HG02588 (cell line): ENCODE data around the gene DUXB.

Experiments
- ATAC-seq: cut with Tn5 transposase; IDR thresholded peaks from one replicate; pipeline ENCODE4 v1.9.1; 2021; ENCODE audit warnings: mild to moderate bottlenecking, moderate library complexity; ENCODE audit not compliant: unreplicated experiment

Gene DUXB

DNA sequence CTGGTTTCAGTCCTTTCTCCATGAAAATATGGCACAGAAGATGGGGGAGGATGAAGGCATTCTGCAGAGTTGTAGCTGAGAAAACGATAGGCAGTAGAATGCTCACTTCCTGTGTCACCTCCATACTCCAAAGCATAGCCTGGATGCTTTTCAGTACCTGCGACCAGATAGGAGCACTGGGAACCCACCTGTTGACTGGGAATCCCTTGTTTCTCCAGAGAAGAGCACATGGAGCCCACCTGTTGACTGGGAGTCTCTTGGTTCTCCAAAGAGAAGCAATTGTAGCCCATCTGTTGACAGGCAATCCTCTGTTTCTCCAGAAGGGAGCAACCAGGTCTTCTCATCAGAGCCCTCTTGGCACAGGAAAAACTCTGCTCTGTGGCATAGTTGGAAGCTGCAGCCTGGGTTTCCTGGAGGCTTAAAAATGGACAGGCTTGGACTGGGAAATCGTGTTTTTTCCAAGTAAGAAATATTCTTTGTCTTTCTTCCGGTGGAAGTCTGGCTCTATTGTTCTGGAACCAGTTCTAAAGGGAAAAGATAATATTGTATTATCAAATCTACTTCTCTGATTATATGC is 40.4 kb downstream of the DUXB start:
- no peak for ATAC-seq

DNA sequence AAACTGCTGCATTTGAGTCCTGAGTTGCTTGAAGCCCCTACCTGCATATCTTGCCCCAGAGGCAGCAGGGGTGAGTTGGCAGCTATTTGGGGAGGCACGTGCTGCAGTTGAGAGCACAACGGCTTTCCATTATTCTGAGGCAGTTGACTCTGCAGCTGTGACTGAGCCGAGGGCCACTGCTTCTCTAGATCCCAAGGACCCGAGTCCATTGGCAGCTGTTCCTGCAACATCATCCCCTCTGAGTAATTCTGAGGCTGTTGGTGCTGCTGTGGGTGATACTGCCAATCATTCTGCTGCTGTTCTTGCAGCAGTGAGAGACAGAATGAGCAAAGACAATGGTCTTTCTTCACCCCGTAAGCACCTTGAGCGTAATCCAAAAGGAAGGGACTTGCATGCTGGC is 40.9 kb downstream of the DUXB start:
- no peak for ATAC-seq

- no peak for ATAC-seq
These were observed 43.1 kb downstream of the DUXB start for GRCh38 chr16:75658175-75658574.

- ATAC-seq: no peak
These were observed 47.3 kb downstream of the DUXB start for GRCh38 chr16:75653922-75654321.

DNA sequence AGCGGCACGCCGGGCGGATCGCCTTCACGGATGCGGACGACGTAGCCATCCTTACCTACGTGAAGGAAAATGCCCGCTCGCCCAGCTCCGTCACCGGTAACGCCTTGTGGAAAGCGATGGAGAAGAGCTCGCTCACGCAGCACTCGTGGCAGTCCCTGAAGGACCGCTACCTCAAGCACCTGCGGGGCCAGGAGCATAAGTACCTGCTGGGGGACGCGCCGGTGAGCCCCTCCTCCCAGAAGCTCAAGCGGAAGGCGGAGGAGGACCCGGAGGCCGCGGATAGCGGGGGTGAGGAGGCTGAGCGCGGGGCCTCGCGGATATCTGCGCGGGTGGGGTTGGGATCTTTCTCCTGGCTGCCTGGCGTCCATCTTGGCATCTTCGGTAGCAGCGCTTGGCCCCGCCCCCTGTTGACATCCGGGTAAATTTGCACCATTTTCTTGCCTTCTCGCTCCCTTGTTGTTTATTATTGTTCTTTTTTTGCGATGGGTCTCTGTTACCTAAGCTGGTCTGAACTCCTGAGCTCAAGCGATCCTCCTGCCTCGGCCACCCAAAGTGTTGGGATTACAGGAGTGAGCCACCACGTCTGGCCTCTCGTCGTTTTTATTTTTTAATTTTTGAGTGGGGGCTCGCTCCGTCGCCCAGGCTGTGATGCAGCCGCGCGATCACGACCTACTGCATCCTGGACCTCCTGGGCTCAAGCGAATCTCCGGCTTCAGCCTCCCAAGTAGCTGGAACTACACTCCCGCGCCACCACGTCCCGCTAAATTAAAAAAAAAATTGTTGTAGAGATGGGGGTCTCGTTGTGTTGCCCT is 52.8 kb downstream of the DUXB start:
- ATAC-seq: peak; percentile 29

DNA sequence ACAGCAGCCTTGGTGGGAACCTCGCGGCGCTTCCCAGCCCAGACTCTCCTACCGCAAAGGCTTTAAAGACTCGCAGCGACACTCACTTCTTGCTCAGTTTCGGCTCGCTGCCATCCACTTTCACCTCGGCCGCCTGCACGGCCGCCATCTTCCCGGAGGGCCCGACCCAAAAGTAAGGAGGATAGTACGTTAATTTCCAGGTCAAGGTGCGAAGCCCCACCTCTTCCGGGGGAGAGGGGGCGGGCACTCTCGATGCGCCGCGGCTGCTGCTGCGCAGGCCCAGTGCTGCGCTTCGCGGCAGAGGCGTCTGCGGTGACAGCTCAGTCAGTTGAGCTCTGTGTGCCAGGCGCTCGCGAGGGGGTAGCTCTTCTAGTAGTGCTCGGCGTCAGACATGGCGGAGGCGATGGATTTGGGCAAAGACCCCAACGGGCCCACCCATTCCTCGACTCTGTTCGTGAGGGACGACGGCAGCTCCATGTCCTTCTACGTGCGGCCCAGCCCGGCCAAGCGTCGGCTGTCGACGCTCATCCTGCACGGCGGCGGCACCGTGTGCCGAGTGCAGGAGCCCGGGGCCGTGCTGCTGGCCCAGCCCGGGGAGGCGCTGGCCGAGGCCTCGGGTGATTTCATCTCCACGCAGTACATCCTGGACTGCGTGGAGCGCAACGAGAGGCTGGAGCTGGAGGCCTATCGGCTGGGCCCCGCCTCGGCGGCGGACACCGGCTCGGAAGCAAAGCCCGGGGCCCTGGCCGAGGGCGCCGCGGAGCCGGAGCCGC is 53.6 kb downstream of the DUXB start, which contains the start of the genes KARS1 and TERF2IP:
Gene KARS1, minus strand, starts transcription at position 174 of the 773 bp plus-strand sequence. Its CDS starts 26 bp downstream, at position 148.
Gene TERF2IP, plus strand, starts transcription at position 282 of the 773 bp plus-strand sequence. Its CDS starts 110 bp downstream, at position 392.
- ATAC-seq: peak; percentile 88

DNA sequence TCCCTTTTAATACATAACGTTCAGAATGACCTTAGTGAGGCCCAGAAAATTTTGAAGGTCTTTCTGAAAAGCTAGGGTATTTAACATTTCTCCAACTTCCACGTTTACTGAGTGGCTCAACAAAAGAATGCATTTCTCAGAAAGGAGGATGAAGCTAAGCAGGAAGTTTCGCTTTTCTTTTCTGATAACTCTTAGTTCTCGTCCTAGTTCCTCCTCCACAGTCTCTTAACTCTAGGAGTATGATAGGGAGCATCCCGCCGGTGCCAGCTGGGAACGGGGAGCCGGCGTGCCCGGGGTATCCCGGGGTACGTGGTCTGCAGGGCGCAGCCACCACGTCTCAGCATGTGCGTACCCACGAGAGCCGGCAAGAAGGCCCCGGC is 54.2 kb downstream of the DUXB start:
- peak; percentile 21 for ATAC-seq

DNA sequence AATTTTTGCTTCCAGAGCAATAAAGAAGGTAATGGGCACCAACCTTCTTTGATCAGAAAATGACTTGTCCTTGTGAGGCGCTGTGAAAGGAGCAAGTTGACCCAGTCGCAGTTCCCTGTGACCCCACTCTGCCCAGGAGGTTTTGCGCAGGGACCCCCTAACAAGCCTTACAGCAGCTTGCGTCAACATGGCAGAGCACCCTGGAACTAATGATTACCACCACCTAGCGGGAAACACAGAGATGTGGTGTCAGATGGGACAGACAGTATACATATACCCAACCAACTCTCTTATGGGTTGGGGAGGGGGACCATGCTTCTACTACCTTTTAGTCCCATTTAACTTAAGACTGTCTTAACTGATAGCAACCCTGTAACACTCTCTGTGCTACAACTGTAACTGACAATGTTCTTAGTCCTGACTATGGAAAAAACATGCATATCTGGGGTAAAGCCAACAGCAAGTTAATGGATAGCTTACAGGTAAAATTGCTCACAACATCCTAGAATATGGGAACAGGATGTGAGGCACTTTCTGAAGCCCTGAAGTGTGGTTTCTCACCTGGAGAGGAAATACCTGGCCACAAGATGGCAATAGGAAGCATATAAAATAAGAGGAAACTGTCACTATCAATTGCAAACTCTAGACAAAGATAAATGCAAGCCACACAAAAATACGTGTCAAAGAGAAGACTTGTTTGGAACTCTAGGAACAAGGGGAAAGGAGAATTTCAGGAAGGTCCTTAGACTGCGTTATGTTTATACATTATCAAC is 56.8 kb downstream of the DUXB start:
- ATAC-seq: no peak
